ENCODE measurements around the gene MYBPC1. TPM values are rescaled to one million over a fixed set of nuclear protein-coding genes. Genes with fewer than 3 reads are reported as not detected.
A peak's percentile ranks its signal among the peaks of the same experiment; 100 is the strongest.

Gene MYBPC1
- total and polyA plus RNA-seq, 9 of the 15 experiments (the other 6 are each of a cell fraction or from before 2014, with no cell fraction given), result not detected

DNA sequence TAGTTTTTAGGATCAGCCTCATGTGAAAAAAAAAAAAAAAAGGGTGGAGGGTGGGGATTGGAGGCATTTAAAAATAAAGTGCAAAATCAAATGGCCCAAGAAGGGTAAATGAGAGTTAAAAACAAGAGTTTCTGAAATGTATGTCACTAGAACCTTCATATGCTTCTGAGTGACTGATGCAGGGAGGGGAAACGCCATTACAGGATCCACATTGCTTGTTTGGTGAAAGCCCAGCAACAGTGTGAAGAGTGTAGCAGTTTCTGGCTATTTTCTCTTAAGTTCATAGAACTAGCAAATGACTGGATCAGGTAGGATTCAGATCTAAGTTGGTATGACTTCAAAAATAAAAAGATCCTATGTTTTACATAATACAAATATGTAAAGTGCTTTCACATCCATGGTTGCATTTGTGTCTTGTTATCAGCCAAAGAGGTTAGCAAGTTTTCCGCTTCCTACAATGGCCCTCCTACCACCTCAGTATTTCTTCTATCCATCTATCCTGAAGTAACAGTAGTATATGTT is 105.6 kb downstream of the MYBPC1 start:
- FAIRE-seq, result peak; percentile 26
- TF ChIP-seq XRCC3 (IDR thresholded peaks at IDR 0.05), result no peak
- TF ChIP-seq MAFG (tag; conservative IDR thresholded peaks at IDR 0.05), result no peak
- no peak for TF ChIP-seq ZKSCAN1 (IDR thresholded peaks at IDR 0.05; ENCODE audit: low read depth, low read length)
- TF ChIP-seq RAD51 (IDR thresholded peaks at IDR 0.05; ENCODE audit: borderline replicate concordance, low read depth), result no peak
- TF ChIP-seq, protein P1, sequence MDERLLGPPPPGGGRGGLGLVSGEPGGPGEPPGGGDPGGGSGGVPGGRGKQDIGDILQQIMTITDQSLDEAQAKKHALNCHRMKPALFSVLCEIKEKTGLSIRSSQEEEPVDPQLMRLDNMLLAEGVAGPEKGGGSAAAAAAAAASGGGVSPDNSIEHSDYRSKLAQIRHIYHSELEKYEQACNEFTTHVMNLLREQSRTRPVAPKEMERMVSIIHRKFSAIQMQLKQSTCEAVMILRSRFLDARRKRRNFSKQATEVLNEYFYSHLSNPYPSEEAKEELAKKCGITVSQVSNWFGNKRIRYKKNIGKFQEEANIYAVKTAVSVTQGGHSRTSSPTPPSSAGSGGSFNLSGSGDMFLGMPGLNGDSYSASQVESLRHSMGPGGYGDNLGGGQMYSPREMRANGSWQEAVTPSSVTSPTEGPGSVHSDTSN (CRISPR knock-in tag; IDR thresholded peaks at IDR 0.05; ENCODE audit: low read depth), result no peak
- TF ChIP-seq, protein P1 (tag; conservative IDR thresholded peaks at IDR 0.05; ENCODE audit: low read depth), result peak; percentile 57; the same call in 1 of the 2 replicates
- TF ChIP-seq BRF1 (IDR thresholded peaks at IDR 0.05; ENCODE audit: borderline replicate concordance, extremely low read depth, insufficient read length), result no peak
- no peak for TF ChIP-seq RBM17 (IDR thresholded peaks at IDR 0.05; ENCODE audit: borderline replicate concordance, low read depth, low read length)
- TF ChIP-seq NFYB (IDR thresholded peaks at IDR 0.05; ENCODE audit: extremely low read depth, insufficient read length), result no peak
- TF ChIP-seq, protein P2, sequence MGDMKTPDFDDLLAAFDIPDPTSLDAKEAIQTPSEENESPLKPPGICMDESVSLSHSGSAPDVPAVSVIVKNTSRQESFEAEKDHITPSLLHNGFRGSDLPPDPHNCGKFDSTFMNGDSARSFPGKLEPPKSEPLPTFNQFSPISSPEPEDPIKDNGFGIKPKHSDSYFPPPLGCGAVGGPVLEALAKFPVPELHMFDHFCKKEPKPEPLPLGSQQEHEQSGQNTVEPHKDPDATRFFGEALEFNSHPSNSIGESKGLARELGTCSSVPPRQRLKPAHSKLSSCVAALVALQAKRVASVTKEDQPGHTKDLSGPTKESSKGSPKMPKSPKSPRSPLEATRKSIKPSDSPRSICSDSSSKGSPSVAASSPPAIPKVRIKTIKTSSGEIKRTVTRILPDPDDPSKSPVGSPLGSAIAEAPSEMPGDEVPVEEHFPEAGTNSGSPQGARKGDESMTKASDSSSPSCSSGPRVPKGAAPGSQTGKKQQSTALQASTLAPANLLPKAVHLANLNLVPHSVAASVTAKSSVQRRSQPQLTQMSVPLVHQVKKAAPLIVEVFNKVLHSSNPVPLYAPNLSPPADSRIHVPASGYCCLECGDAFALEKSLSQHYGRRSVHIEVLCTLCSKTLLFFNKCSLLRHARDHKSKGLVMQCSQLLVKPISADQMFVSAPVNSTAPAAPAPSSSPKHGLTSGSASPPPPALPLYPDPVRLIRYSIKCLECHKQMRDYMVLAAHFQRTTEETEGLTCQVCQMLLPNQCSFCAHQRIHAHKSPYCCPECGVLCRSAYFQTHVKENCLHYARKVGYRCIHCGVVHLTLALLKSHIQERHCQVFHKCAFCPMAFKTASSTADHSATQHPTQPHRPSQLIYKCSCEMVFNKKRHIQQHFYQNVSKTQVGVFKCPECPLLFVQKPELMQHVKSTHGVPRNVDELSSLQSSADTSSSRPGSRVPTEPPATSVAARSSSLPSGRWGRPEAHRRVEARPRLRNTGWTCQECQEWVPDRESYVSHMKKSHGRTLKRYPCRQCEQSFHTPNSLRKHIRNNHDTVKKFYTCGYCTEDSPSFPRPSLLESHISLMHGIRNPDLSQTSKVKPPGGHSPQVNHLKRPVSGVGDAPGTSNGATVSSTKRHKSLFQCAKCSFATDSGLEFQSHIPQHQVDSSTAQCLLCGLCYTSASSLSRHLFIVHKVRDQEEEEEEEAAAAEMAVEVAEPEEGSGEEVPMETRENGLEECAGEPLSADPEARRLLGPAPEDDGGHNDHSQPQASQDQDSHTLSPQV (IDR thresholded peaks at IDR 0.05), result 0 out of 2 replicates have a peak, but pooled peaks have one; percentile 35
- TF ChIP-seq SMARCE1 (IDR thresholded peaks at IDR 0.05), result 0 out of 2 replicates have a peak, but pooled peaks have one; percentile 8
- TF ChIP-seq YY1 (IDR thresholded peaks at IDR 0.05; ENCODE audit: borderline replicate concordance in 1 of 3, control insufficient read depth in 1 of 3, extremely low read depth in 1 of 3, insufficient read depth in 3 of 3, insufficient read length in 1 of 3, insufficient replicate concordance in 2 of 3, low read depth in 1 of 3, low read length in 2 of 3), result peak in 1 of 3 experiments; percentile 76
- TF ChIP-seq, protein P3, sequence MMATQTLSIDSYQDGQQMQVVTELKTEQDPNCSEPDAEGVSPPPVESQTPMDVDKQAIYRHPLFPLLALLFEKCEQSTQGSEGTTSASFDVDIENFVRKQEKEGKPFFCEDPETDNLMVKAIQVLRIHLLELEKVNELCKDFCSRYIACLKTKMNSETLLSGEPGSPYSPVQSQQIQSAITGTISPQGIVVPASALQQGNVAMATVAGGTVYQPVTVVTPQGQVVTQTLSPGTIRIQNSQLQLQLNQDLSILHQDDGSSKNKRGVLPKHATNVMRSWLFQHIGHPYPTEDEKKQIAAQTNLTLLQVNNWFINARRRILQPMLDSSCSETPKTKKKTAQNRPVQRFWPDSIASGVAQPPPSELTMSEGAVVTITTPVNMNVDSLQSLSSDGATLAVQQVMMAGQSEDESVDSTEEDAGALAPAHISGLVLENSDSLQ (IDR thresholded peaks at IDR 0.05), result peak; percentile 54
- TF ChIP-seq FOXJ2 (tag; IDR thresholded peaks at IDR 0.05), result no peak

More for the DNA sequence above, 105.6 kb downstream of the MYBPC1 start:
- Histone ChIP-seq H3K79me2 (ENCODE audit: control insufficient read depth, insufficient read depth, low read length) (peaks cover 71% of the 10 kb centered on the region), H3K4me1 (replicated peaks in 1 of 2; ENCODE audit: control insufficient read depth in 2 of 2, insufficient read depth in 2 of 2, low read length in 2 of 2) (peaks cover 11 to 33% of the 10 kb centered on the region in 2 experiments), H3K36me3 (ENCODE audit: control insufficient read depth, insufficient read depth, low read length) (peaks cover 23% of the 10 kb centered on the region; the same call in 2 of the 3 replicates), H2AFZ (ENCODE audit: low read depth, low read length) (no peak overlapping the region), H3K27me3 (ENCODE audit: control insufficient read depth in 2 of 2, insufficient read depth in 2 of 2, low read length in 2 of 2) (no peaks in the 10 kb centered on the region), H3K9ac (ENCODE audit: insufficient read depth in 1 of 2, low read depth in 2 of 2, low read length in 2 of 2) (peak overlapping the region in 1 of 2 experiments; percentile 93; a peak in 2 of 4 replicates), H3K9me3 (replicated peaks; ENCODE audit: control insufficient read depth, insufficient read depth, low read depth, low read length) (no peaks in the 10 kb centered on the region), H3K4me2 (ENCODE audit: insufficient read depth, low read length) (peak overlapping the region; percentile 93), H3K27ac (ENCODE audit: extremely low read depth, low read depth, low read length) (peak overlapping the region; percentile 52), H3K4me3 (peak overlapping the region; percentile 87), H3K9me1 (ENCODE audit: control insufficient read depth, insufficient read depth, low read length) (no peaks in the 10 kb centered on the region), H4K20me1 (replicated peaks; ENCODE audit: control insufficient read depth, insufficient read depth, low read length) (no peaks in the 10 kb centered on the region; the same call in 1 of the 2 replicates)
- ChIA-PET CTCF (ENCODE audit: low intra/inter-chr PET ratio) (no interaction called here), POLR2A (interaction anchor here (0.6 to 1.2 kb wide), 4 partner anchors 15 to 421 kb away, joined by 3 to 4 read pairs (median 4); no protein-coding TSS in a partner anchor)
- WGBS (ENCODE audit: insufficient coverage, low coverage, missing lambda C conversion rate), result 15% methylated on average over 2 of the region's 2 CpGs
- in situ Hi-C loops (cut with MboI), result no loop called here
- BruUV-seq (replicated peaks), result no TSS peak
- DNase-seq (ENCODE audit: extremely low read depth in 1 of 4, low spot score in 3 of 4) (peak in 2 of 4 experiments; percentile 32 to 42), ATAC-seq (no peak)
- intact Hi-C loops (cut with micrococcal nuclease), result no loop called here

Measured in K562 (cell line).